UCSD-AML1 (cell line): ENCODE measurements around the gene SOHLH1.
"Not testable (repeated sequence)": the region's sequence is repeated elsewhere in the genome, so short reads cannot be mapped to it uniquely, and the experiment has no call there.

Experiments
- DNase-seq: peaks from one replicate; lab custom pipeline; 2025; ENCODE audit not compliant: unreplicated experiment; lab: John Stamatoyannopoulos, UW

SOHLH1 gene

DNA sequence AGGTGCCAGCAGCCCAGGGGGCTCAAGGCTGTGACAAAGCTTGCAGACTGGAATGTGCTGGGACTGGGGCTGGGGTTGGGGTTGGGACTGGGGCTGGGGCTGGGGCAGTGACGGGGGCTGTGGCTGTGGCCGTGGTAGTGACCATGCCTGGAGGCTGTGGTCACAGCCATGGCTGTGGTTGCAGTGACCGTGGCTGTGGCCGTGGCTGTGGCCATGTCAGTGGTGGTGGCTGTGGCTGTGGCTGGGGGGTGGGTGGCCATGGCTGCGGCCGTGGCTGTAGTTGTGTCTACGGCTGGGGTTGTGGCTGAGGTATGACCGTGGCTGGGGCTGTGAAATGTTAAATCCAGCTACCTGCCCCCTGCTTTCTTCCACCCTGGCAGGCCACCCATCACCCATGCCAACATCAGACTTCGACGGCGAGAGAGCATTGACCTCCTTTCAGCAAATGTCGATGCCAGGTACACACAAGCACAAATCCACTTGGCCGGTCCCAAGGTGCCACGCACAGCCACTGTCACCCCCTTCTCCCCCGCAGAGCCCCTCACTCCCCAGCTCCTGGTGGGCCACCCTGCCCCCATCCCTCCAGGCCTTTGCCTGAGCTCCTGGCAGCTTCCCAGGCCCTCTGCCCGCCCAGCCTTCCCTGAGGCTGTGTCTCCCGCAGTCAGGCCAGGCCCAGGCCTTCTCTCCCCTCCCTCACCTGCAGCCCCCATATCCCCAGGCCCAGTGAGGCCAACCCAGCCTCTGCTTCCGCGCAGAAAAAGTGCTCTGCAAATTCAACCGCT is 20.9 kb downstream of the SOHLH1 start:
- no peak for DNase-seq

DNA sequence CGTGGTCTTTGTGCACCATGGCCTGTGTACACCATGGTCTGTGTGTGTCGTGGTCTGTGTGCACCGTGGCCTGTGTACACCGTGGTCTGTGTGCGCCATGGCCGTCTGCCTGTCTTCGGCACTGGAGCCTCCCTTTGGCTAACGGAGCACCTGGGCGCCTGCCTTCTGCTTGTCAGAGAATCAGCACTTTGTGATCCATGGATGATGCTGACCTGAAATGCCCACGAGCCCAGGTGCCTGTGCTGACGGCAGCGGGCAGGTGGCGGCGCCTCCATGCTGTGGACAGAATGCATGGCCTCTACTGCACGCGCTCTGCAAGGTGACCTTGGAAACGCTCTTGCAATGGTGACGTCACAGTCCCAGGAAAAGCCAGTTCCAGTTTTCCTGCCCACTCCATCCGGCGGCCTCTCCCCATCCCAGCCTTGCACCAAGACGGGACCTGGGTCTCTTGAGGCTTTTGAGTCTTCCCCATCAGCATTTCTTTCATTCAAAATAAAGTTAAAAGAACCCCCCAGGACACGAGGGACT is 21.6 kb downstream of the SOHLH1 start:
- DNase-seq: no peak

DNA sequence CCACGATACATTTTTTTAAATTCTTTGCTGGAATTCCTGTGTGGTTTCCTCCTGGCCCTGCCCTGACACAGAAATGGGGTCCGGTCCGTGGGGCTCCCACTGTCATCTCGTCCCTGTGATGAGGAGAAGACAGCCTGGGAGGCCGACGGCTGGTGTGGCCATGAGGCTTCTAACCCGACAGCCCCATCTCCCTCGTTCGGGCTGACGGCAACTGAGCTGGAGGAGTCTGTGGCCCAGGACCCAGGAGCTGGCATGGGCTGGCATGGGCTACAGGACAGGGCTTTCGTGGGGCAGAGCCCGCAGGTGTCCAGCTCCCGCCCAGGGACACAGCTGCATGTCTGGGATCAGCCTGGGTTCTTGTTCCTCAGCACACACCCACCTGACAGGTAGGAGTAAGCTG is 22.4 kb downstream of the SOHLH1 start:
- no peak for DNase-seq

DNA sequence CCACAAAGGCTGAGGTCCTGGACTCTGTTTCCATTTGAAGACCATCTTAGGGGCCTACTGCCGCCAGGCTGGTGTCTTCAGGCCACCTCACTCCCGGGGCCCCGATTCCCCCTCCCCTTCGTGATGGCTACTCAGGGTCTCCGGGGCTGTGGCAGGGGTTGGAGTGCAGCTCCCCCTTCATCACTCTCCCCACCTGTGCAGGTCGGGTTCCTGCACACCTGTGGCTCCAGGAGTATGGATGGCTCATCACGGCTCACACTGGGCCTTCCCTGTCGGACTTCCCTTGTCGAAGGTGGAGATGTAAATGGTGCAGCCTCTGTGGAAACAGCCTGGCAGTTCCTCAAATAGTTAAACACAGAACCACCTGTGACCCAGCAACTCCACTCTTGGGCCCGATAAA is 24.3 kb downstream of the SOHLH1 start:
- no peak for DNase-seq

DNA sequence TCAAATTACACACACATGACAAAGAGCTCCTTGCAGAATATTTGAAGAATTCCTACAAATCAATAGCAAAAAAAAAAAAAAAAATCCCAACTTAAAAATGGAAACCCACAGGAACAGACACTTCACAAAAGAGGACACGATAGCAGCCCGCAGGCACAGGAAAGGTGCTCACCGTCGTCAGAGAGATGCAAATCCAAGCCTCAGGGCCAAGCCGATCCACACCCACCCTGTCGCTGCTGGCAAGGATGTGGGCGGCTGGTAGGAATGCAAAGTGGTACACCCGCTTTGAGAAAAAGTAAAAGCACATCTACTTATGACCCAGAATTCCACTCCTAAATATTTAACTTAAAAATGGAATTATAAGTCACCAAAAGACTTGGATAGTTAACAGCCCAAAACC is 25.3 kb downstream of the SOHLH1 start:
- DNase-seq: no peak

DNA sequence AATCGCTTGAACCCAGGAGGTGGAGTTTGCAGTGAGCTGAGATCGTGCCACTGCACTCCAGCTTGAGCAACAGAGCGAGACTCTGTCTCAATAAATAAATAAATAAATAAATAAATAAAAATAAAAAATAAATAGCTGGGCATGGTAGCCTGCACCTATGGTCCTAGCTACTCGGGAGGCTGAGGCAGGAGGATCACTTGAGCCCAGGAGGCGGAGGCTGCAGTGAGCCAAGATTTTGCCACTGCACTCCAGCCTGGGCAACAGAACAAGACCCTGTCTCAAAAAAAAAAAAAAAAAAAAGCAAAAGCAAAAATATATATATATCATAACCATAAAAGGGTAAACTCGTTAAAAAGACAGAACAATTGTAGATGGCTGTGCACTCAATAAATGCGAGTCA is 26.5 kb downstream of the SOHLH1 start:
- DNase-seq: not testable (repeated sequence)

DNA sequence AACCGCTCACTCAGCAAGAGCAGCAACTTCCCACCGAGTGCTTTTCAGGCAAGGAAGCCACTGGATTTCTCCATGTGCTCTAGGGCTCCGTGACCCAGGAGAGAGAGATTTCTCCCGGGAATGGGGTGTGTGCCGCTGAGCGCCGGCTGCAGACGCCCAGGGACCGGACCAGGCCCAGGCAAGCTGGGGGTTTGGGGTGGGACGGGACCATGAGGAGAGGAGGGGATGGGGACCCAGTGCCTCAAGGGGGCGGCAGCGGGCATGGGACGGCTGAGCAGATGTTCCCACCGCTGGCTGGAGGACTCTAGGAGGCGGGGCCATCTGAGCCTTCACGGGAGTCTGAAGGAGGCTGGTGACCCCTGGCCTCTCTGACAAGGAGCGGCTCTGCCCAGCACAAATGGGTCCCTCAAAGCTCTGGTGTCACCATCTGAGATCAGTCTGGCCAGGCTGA is 27.7 kb downstream of the SOHLH1 start:
- no peak for DNase-seq

DNA sequence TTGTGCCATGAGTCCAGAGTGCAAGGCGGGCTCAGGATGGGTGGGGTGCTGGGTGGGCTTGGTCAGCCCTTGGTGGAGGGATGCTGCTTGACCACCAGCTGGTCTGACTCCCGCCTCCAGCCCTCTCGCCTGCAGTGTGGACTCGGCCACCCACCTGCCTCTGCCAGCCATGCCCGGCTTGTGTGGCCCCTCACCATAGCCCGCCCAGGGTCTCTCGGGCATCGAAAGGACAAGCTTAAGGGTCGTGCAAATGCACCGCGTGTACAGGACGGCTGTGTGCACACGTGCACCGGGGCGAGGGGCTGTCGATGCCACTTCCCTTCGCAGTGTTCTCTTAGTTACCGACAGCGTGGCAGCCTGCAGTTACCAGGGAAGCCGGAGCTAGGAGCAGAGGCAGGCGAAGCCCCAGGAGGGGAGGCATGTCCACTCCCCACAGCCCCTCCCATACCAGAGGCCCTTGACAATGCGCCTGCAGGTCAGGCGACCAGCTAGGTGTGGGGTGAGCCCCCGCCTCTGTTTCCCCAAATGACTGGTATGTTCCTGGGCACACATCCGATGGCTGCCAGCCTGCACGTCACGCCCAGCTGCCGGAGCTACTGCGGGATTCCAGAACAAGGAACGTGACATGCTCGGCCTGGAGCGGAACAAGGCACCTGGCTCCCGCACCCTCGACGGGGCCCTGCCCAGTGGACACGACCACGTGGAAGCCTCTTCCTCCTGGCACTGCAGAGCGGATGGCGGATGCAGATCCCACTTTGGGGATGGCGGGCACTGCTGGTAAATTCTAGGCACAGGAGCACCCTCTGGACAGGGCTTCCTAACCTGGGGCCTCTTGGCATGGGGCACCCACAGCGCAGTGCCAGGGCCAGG is 28.3 kb downstream of the SOHLH1 start:
- DNase-seq: no peak

DNA sequence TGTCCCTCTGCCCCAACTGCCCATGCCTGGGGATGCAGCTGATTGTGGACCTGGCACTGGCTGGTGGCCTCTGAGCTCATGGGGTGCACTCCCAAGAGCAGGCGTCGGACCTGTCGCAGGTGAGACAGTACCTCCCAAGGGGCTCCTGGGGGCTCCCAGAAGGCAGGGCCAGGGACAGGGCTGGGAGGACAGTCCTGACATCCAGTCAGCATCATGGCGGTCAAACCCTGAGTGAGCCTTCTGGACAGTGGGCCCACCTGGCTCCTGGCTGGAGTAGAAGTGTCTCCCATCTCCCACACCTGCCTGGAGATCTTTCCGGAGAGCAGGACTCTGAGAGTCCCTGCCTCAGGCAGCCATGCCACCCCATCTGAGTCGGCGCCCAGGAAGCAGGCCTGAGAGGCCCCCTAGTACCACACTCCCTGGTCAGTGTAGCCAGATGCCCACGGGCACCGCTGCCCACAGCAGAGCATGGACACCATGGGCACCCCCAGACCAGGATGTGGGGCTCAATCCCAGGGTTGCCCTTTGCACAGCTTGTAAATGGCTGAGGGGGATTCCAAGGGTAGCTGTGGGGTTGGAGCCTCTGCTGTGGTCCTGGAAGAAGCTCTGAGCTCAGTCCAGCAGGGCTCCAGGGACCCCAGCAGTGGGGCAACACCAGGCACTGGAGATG is 29.5 kb downstream of the SOHLH1 start:
- no peak for DNase-seq

DNA sequence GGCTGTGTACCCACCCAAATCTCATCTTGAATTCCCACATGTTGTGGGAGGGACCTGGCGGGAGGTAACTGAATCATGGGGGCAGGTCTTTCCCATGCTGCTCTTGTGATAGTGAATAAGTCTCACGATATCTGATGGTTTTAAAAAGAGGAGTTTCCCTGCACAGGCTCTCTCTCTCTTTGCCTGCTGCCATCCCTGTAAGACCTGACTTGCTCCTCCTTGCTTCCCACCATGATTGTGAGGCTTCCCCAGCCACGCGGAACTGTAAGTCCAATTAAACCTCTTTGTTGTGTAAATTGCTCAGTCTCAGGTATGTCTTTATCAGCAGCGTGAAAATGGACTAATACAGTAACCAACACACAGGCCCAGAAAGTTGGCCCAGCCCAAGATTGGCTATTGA is 30.3 kb downstream of the SOHLH1 start:
- DNase-seq: not testable (repeated sequence)

DNA sequence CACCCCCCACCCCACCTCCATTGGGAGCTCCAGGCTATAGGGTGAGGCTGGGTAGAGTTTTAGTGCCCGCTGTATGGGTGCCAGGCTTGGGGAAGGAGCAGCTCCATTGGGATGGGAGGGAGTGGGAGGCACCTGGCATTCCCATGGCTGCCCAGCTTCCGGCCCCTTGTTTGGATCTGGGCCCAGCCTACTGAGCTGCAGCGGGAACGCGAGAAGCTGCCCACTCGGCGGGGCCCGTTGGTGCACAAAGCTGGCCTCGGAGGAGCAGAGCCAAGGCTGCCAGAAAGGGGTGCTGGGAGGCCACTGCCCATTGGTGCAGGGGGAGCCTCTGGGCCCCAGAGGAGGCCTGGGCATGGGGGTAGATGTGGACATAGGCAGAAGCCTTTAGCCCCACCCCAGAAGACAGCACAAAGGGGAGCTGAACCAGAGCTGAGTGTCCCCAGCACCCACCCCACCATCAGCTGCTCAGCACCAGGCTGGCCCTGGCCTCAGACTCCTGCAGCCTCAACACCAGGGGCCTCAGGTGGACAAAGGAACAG is 31.7 kb downstream of the SOHLH1 start:
- no peak for DNase-seq

DNA sequence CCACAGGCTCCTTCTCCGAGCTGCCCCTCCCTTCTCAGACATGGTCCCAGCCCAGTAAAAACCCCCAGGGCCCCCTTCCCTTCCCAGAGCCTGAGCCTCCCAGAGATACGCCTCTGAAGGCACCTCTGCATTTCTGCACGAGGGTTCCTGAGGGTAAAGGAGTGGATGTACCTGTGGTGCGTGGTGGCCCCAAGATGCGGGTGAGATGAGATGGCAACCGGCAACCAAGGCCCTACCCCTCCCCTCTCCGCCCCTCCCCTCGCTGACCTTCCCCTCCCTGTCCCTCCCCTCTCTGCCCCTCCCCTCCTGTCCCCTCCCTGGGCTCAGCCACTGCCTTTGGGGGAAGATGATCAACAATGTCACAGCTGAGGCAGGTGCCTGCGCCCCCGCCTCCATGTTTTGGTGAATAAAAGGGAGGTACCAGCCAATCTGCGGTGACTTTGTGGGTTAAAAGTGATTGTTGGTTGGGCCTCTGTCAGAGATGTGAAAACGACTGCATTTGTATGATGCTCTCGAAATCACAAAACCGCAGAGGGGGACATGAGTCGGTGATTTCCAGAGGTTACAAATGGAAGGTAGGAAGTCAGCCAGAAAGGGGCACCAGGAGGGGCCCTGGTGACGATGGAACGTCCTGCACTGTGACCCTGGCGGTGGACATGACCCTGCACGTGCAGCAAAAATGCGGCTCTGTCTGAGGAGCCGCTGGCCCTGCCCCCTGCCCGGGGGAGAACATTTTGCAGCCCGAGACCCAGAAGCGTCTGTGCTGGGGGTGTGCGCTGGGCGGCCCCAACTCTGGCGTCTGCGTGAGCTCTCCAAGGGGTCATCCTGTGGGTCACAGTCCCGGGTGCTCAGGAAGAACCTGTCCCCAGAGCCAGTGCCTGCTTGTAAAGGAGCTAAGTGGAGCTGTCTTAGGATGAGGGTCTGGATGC is 32.5 kb downstream of the SOHLH1 start:
- DNase-seq: no peak

DNA sequence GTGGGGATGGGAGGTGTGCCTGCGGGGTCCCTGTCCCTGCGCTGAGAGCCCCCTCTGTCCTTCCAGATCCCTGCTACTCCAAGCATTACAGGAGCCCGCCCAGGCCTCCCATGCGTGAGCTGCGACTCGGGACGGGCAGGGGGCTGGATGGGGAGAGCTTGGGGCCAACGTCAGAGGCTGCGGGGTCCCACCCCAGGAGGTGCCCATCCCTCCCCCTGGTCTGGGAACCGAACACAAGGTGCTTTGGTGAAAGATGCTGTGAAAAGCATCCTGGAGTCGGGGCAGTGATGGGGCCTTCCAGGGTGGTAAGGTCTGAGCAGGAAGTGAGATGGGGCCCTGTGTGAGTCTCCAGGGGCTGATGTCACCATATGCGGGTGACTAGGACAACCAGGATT is 33.5 kb downstream of the SOHLH1 start:
- no peak for DNase-seq

DNA sequence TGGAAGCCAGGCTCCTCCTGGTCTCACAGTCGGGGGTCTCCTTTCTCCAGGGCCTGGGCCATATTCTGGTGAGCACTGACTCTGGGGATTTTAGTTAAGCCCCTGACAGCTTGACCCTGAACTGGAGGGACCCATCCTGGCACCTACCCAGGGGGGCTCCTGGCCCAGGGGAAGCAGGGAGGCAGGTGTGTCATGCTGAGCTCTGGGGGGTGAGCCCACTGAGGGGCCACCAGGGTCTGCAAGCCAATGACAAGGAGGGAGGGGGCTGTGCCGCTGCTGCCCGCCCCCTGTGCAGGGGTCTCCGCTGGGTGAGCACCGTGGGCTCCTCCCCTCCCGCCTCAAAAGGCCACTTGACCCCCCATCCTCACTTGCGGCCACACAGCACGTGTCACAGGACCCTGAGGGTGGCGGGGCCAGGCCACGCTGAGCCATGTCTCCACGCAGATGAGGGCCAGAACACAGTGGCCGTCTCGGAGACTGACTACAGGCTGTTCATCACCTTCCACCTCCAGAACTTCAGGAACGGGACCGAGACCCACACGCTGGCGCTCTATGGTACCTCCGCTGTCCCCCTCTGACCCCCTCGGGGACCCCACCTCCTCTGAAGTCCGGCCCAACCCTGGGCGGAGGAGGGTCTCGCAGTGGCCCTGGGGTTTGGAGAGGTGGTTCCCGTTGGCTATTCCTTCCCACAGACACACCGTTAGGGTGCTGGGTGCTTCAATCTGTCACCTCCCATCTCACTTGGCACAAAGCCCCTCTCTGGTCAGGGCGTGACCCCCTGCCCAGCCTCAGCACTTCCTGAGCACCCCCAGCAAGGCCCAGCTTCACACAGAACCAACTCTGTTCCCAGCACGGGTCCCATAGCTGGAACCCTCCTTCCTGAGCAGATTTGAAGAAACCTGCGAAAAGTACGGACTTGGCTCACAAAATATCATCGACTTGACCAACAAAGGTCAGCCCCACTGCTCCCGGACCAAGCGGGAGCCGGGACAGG is 34.2 kb downstream of the SOHLH1 start:
- no peak for DNase-seq

DNA sequence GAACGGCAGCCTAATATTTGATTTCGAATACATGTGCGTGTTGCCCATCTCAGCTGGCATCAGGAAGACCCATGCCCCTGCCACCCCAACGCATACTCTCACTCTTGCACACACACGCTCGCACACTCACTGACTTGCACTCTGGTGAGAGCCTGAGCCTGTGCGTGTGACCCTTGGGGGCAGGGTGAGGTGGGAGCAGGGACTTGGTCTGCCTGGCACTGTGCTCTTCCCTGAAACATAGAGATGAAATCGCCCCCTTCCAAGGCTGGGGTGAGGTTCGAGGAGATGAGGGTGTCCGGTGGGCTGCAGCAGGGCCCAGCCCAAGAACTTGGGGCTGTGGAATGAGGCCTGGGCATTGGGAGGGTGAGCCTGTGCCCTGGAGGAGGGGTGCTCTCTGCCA is 35.0 kb downstream of the SOHLH1 start:
- DNase-seq: no peak

DNA sequence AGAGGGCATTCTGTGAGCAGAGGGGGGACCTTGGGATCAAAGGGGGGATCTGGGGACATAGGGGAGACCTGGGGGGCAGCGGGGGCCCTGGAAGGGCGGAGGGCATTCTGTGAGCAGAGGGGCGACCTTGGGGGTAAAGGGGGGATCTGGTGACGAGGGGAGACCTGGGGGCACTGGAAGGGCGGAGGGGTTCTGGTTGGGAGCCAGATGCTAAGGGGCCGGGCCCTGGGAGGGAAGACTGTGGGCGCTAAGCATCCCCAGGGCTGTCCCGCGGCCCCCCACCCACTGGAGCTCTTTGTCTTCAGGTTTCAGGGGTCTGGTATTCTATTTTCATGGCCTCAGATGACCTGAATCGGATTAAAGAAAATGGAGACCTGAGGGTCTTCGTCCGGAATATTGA is 35.4 kb downstream of the SOHLH1 start:
- DNase-seq: no peak

DNA sequence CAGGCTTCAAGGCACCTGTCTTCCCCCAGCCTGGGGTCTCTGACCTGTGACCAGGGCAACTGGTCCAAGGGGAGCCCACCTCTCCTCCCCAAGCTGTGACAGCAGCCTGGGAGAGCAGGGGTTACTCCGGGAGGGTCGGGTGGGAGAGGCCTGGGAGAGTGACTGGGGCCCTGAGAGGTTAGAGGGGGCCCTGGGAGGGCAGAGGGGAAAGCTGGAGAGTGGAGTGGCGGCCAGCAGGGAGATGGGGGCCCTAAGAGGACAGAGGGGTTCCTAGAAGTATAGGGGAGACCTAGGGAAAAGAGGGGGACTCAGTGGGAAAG is 35.9 kb downstream of the SOHLH1 start:
- no peak for DNase-seq

DNA sequence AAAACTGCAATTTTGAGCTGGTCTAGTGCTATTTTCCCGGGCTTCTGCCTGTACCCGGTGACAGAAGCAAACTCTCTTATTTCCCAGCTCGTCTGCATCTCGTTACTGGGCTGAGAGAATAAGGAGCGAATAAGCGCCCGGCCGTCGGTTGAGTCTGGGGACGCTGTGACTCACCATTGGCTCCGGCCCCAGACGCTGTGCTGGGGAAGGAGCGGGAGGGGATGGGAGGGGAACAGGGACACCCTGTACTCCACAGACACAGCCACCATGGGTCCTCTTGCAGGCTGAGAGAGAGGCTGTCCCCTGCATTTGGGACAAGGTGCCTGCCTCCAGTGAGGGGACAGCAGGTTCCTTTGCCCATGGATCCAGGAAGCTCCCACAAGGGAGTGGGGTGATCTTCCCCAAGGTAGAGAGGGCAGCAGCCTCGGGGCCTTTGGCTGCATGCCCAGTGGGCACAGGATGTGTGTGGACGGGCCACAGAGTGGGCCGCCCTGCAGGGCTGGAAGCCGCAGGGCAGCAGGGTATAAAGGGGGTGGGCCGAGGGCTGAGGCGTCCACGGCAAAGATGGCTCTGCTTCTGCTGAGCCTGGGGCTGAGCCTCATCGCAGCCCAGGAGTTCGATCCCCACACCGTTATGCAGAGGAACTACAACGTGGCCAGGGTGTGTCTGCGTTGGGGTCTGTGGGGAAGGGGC is 36.4 kb downstream of the SOHLH1 start, which contains the start of gene LCN9:
Gene LCN9 (plus strand): TSS at position 552 of the 693 bp plus-strand sequence. CDS start 13 bp downstream, at position 565.
- DNase-seq: no peak
